ENCODE measurements around the gene AP1S1.
"Not testable (repeated sequence)": the region's sequence is repeated elsewhere in the genome, so short reads cannot be mapped to it uniquely, and the experiment has no call there.

AP1S1 gene

GRCh38 chr7:101172005-101172853 lies 18.0 kb downstream of the AP1S1 start:
- no peak for DNase-seq

DNA sequence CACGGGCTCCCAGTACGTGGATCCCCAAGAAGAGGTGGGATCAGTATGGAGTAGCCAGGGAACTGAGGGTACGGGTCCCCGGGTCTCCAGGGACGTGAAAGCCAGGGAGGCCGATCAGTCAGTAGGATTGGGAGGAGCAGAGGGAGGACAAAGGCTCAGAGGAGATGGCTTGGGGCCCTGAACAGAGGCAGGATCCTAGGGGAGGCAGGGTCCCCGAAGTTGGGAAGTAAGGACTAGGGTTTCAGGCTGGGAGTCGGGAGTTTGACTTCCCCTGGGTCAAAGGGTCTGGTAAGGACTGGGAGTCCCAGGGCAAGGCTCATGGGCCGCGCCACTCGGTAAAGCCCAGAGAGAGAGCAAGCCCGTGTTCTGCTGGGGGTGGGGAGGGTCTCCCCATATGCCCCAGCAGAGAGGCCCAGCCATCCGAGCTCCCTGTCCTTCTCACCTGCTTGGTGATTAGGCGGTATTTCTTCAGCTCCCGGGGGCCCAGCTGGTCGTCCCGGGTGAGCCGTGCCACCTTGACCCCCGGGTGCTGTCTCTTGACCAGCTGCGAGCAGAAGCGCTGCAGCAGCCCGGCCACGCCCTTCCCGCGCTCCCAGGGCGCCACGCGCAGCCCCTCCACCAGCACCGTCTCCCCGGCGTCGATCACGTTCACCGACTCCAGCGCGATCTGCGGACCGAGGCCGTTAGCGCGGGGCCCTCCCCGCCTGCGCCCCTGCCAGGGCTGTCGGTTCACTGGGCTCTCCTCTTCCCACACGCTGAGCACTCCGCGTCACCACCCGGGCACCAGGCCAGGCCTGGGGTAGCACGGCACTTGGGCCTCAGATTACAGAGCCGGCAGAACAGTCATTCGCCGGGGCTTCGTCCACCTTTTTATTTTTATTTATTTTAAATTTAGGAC lies 18.8 kb downstream of the AP1S1 start:
- no peak for DNase-seq

DNA sequence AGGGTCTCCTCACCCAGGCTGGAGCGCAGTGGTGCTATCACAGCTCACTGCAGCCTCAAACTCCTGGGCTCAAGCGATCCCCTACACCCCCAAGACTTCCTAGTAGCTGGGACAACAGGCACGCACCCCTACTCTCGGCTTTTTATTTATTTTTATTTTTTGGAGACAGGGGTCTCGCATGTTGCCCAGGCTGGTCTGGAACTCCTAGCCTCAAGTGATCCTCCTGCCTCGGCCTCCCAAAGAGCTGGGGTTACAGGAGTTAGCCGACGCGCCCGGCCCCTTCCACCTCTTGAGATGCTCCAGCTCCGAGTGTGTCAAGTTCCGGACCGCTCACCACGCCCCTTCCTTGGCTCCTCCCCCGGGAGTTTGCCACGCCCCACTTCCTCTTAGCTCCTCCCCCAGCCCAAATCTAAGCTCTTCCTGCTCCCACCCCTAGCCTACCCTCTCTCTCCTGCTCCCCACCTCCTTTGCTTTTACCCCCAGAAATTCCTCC lies 19.5 kb downstream of the AP1S1 start:
- no peak for DNase-seq

GRCh38 chr7:101174322-101174854 lies 20.1 kb downstream of the AP1S1 start:
- DNase-seq: no peak

GRCh38 chr7:101175664-101176063 lies 21.4 kb downstream of the AP1S1 start:
- no peak for DNase-seq

DNA sequence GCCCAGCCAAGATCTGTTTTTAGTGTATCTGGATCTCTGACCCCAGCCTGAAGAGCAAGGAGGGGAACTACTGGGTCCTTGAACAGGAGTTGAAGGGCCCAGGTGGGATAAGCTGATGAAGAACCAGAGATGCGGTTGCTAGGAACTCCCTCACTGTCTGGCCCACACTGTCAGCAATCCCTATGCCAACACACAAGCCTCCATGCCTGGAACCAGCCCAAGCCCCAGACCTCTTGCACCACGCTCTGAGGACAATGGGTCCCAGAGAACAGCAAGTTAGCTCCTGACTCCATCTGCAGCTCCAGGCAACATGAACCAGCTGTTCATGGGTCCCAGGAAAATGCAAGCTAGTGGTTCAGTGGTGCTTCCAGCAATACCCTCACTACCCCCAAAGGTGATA lies 23.4 kb downstream of the AP1S1 start:
- no peak for DNase-seq

GRCh38 chr7:101179117-101179516 lies 24.8 kb downstream of the AP1S1 start:
- DNase-seq: no peak

- no peak for DNase-seq
Observed at GRCh38 chr7:101179713-101180112, 25.4 kb downstream of the AP1S1 start.

GRCh38 chr7:101180130-101180755 lies 26.0 kb downstream of the AP1S1 start, which contains the start of gene NAT16:
TSS of gene NAT16 (minus strand) at chr7:101180293. CDS start at chr7:101174807, 5,486 bp downstream.
- DNase-seq: no peak

DNA sequence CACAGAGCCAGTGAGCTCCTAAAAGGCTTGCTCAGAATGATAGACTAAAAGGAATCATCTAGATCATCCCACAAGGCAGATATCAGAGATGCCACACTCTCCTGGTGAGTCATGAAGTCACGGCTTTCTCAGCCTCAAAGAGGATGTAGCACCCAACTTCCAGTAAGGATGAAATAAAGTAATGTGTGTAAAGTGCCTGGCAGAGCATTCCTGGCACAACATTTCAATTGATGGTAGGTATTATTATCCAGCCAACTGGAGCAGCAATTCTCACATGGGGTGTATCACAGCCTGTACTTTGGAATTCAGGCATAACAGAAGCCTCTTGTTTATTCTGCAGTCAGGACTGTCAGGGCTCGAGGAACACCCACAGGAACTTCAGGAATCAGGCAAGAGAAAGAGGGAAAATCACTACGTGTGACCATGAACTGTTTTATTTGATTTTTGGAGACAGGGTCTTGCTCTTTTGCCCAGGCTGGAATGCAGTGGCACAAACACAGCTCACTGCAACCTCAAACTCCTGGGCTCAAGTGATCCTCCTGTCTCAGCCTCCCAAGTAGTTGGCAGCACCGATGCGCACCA lies 31.1 kb downstream of the AP1S1 start:
- DNase-seq: no peak

DNA sequence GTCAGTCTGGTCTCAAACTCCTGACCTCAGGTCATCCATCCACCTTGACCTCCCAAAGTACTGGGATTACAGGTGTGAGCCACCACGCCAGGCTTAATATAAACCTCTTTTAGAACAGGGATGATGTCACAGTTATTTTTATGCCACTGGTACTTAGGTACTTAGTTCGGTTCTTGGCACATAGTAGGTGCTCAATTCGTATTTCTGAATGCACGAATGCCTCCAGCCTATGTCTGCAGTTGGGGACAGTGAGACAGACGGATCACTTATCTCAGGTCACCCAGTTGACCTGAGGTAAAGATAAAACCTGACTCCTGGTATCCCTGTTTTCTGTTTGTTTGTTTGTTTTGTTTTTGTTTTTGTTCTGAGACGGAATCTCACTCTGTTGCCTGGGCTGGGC lies 31.9 kb downstream of the AP1S1 start:
- no peak for DNase-seq

- DNase-seq: peak in 1 of 2 experiments; percentile 19
Observed at GRCh38 chr7:101186844-101187428, 32.7 kb downstream of the AP1S1 start.

- DNase-seq: no peak
Observed at GRCh38 chr7:101189109-101189508, 34.8 kb downstream of the AP1S1 start.

GRCh38 chr7:101195884-101196283 lies 41.6 kb downstream of the AP1S1 start:
- no peak for DNase-seq

- DNase-seq: no peak
Observed at GRCh38 chr7:101197991-101198390, 43.7 kb downstream of the AP1S1 start.

GRCh38 chr7:101198476-101198875 lies 44.2 kb downstream of the AP1S1 start:
- DNase-seq: no peak

DNA sequence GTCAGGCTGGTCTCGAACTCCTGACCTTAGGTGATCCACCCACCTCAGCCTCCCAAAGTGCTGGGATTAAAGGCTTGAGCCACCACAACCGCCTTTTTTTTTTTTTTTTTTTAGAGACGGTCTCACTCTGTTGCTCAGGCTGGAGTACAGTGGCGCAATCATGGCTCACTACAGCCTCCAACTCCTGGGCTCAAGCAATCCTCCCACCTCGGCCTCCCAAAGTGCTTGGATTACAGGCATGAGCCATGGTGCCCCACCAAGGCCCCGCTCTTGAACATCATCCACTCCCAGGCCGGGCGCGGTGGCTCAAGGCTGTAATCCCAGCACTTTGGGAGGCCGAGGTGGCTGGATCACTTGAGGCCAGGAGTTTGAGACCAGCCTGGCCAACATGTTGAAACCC lies 45.2 kb downstream of the AP1S1 start:
- DNase-seq: not testable (repeated sequence)

DNA sequence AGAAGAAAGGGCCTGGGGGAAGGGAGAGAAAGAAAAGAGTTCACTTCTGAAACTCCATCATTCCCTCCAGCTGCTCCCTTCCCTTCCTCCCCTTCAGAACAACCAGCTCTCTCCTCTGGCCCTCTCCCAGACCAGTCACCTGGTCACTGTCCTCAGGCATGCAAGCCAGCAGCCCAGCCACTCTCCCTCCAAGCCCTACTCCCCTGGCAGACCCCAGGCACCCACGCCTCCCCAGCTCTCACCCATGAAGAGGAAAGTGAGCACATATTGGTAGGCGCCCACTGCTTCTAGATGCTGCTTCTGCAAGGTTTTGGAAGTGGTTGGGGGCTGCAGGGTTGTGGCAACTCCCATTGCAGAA lies 46.2 kb downstream of the AP1S1 start:
- no peak for DNase-seq

DNA sequence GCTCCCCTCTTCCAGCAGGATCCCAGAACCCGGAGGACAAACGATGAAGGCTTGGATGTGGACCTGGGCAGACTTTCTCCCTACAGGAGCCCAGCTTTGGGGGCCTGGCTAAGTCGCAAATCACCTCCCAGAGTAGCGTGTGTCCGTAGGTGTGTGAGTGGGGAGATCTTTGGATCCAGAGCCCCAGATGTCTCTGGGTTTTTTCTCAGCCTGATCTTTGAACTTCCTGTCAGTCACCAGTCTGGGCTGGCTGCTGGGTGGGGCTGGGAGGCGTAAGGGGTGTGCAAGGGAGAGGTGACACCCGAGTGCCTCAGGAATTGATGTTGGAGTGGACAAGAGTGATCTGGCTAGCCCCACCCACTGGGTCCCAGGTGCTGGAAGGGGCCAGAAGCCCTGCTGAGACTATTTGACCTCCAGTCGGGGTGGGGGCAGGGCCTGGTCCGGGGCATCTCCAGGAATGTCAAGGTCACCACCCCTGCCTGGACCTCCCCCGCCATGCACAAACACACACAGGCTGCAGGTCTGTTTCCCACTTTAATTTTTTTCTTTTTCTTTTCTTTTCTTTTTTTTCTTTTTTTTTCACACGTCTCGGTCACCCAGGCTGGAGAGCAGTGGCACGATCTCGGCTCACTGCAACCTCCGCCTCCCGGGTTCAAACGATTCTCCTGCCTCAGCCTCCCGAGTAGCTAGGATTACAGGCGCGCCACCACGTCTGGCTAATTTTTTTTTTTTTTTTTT lies 46.8 kb downstream of the AP1S1 start, which contains the start of gene MOGAT3:
TSS of gene MOGAT3 (minus strand) at position 175 of the 738 bp plus-strand sequence. CDS start 182 bp downstream, outside the sequence.
- no peak for DNase-seq

GRCh38 chr7:101201695-101202602 lies 47.7 kb downstream of the AP1S1 start:
- DNase-seq: no peak

All from AML-193 (cell line).